ENCODE data around the gene CHFR. TPM values are rescaled to one million over a fixed set of nuclear protein-coding genes. Genes with fewer than 3 reads are reported as not detected.

Gene CHFR
- total and polyA plus RNA-seq, 2 of the 4 experiments (the other 2 are of a cell fraction) = 13.4 to 35.3 TPM

Other genes starting within 250 kb of the CHFR start
- 17.2 TPM in 2 replicates for gene POLE, start 200.3 kb downstream of the CHFR start, total RNA-seq (2012; rRNA removed)
- gene POLE, start 200.3 kb downstream of the CHFR start, polyA plus RNA-seq (2012; rRNA removed) = 20.7 and 22.4 TPM in 2 replicates
- gene PXMP2, start 200.0 kb downstream of the CHFR start, total RNA-seq (2012; rRNA removed) = 10.9 and 13.3 TPM in 2 replicates
- 20.1 and 20.7 TPM in 2 replicates for gene PXMP2, start 200.0 kb downstream of the CHFR start, polyA plus RNA-seq (2012; rRNA removed)
- 36.9 and 37.8 TPM in 2 replicates for gene PGAM5, start 176.8 kb downstream of the CHFR start, total RNA-seq (2012; rRNA removed)
- gene PGAM5, start 176.8 kb downstream of the CHFR start, polyA plus RNA-seq (2012; rRNA removed) = 24.1 and 25.2 TPM in 2 replicates
- gene ANKLE2, start 125.8 kb downstream of the CHFR start, total RNA-seq (2012; rRNA removed) = 63.4 and 66.4 TPM in 2 replicates
- 80.4 and 82.4 TPM in 2 replicates for gene ANKLE2, start 125.8 kb downstream of the CHFR start, polyA plus RNA-seq (2012; rRNA removed)
- 99.8 and 102 TPM in 2 replicates for gene GOLGA3, start 58.7 kb downstream of the CHFR start, total RNA-seq (2012; rRNA removed)
- gene GOLGA3, start 58.7 kb downstream of the CHFR start, polyA plus RNA-seq (2012; rRNA removed) = 39.6 and 41.1 TPM in 2 replicates
- gene ZNF605, start 68.7 kb upstream of the CHFR start, total RNA-seq (2012; rRNA removed) = 9.9 and 11.4 TPM in 2 replicates
- gene ZNF605, start 68.7 kb upstream of the CHFR start, polyA plus RNA-seq (2012; rRNA removed) = 3.6 and 3.9 TPM in 2 replicates
- gene ZNF26, start 98.8 kb upstream of the CHFR start, total RNA-seq (2012; rRNA removed) = 11.8 and 12.2 TPM in 2 replicates
- 6.3 and 9.4 TPM in 2 replicates for gene ZNF26, start 98.8 kb upstream of the CHFR start, polyA plus RNA-seq (2012; rRNA removed)
- gene ZNF84, start 149.9 kb upstream of the CHFR start, total RNA-seq (2012; rRNA removed) = 28.1 and 38.5 TPM in 2 replicates
- gene ZNF84, start 149.9 kb upstream of the CHFR start, polyA plus RNA-seq (2012; rRNA removed) = 11.0 and 14.9 TPM in 2 replicates
- gene ZNF140, start 193.3 kb upstream of the CHFR start, total RNA-seq (2012; rRNA removed) = 20.8 and 25.8 TPM in 2 replicates
- gene ZNF140, start 193.3 kb upstream of the CHFR start, polyA plus RNA-seq (2012; rRNA removed) = 8.3 and 9.0 TPM in 2 replicates
- gene ZNF891, start 242.7 kb upstream of the CHFR start, total RNA-seq (2012; rRNA removed) = 0.36 and 0.56 TPM in 2 replicates
- 0.17 and 0.26 TPM in 2 replicates for gene ZNF891, start 242.7 kb upstream of the CHFR start, polyA plus RNA-seq (2012; rRNA removed)
- gene ZNF10, start 243.0 kb upstream of the CHFR start, total RNA-seq (2012; rRNA removed) = 5.3 and 6.1 TPM in 2 replicates
- 3.3 and 4.1 TPM in 2 replicates for gene ZNF10, start 243.0 kb upstream of the CHFR start, polyA plus RNA-seq (2012; rRNA removed)